Liver (tissue), 9 donors: Measurements from ENCODE around the gene CNST. TPM values are rescaled to one million over a fixed set of nuclear protein-coding genes. Genes with fewer than 3 reads are reported as not detected.

Experiments
- DNase-seq: peaks from one replicate; pipeline ENCODE4 v3.0.0-alpha.2; 2017; ENCODE audit warnings: low spot score
- H3K27ac ChIP-seq, 2 donors: one replicate each; pipeline ENCODE4 v1.7.0; 2013; ENCODE audit warnings: inconsistent platforms in 2 of 2, low read length in 2 of 2, control low read depth in 1 of 2, low read depth in 1 of 2, mild to moderate bottlenecking in 1 of 2
- H3K27me3 ChIP-seq, 4 donors: one replicate each; pipeline versions ENCODE4 v1.6.1 to v1.7.0; 2013; ENCODE audit warnings: low read length in 3 of 4, inconsistent platforms in 1 of 4, mild to moderate bottlenecking in 1 of 4, moderate library complexity in 1 of 4; ENCODE audit not compliant: control insufficient read depth in 4 of 4, insufficient read depth in 4 of 4
- H3K36me3 ChIP-seq, 4 donors: one replicate each; pipeline versions ENCODE4 v1.6.1 to v1.7.0; 2013; ENCODE audit warnings: low read length in 3 of 4, mild to moderate bottlenecking in 3 of 4, low read depth in 1 of 4, moderate library complexity in 1 of 4; ENCODE audit not compliant: control insufficient read depth in 4 of 4, insufficient read depth in 3 of 4
- H3K4me1 ChIP-seq, 4 donors: one replicate each; pipeline versions ENCODE4 v1.6.1 to v1.7.0; 2013; ENCODE audit warnings: low read length in 3 of 4, mild to moderate bottlenecking in 3 of 4, moderate library complexity in 1 of 4; ENCODE audit not compliant: control insufficient read depth in 4 of 4, insufficient read depth in 4 of 4
- H3K4me3 ChIP-seq, 3 donors: one replicate each; pipeline versions ENCODE4 v1.6.1 to v1.7.0; 2013; ENCODE audit warnings: low read length in 3 of 3, control low read depth in 1 of 3, low read depth in 1 of 3, mild to moderate bottlenecking in 1 of 3
- H3K9ac ChIP-seq, 2 donors: one replicate each; pipeline ENCODE4 v1.7.0; 2013; ENCODE audit warnings: low read length in 2 of 2, mild to moderate bottlenecking in 2 of 2, moderate library complexity in 2 of 2, control low read depth in 1 of 2, low read depth in 1 of 2
- H3K9me3 ChIP-seq, 4 donors: one replicate each; pipeline versions ENCODE4 v1.6.1 to v1.7.0; 2013; ENCODE audit warnings: low read length in 3 of 4; ENCODE audit not compliant: control insufficient read depth in 4 of 4
- ATF3 ChIP-seq: IDR thresholded peaks from 2 replicates; pipeline ENCODE4 v1.6.1; 2016; ENCODE audit warnings: antibody characterized with exemption
- CTCF ChIP-seq: fragments of 150-350 bp; IDR thresholded peaks from 2 replicates; pipeline ENCODE4 v1.5.1; 2017; ENCODE audit warnings: improper control_type of control experiment, low read depth, low read length; ENCODE audit not compliant: missing input control
- EGR1 ChIP-seq, 2 donors: IDR thresholded peaks; 2 replicates each; pipeline ENCODE4 v1.6.1; 2016 to 2018; ENCODE audit warnings: antibody characterized with exemption in 2 of 2, low read depth in 2 of 2
- FOXA1 ChIP-seq: IDR thresholded peaks from 2 replicates; pipeline ENCODE4 v1.6.1; 2016; ENCODE audit warnings: antibody characterized with exemption
- FOXA2 ChIP-seq: IDR thresholded peaks from 2 replicates; pipeline ENCODE4 v1.6.1; 2016; ENCODE audit warnings: antibody characterized with exemption
- GABPA ChIP-seq, 2 donors: IDR thresholded peaks in 1 of 2; conservative IDR thresholded peaks in 1 of 2; 2 replicates each; pipeline ENCODE4 v1.6.1; 2016; ENCODE audit warnings: antibody characterized with exemption in 2 of 2, mild to moderate bottlenecking in 1 of 2, moderate library complexity in 1 of 2
- HNF4A ChIP-seq, 2 donors: conservative IDR thresholded peaks; 2 replicates each; pipeline ENCODE4 v1.6.1; 2016; ENCODE audit warnings: antibody characterized with exemption in 2 of 2, mild to moderate bottlenecking in 2 of 2
- HNF4G ChIP-seq: IDR thresholded peaks from 2 replicates; pipeline ENCODE4 v1.6.1; 2016; ENCODE audit warnings: antibody characterized with exemption
- JUND ChIP-seq, 2 donors: IDR thresholded peaks; 2 replicates each; pipeline ENCODE4 v1.6.1; 2016; ENCODE audit warnings: antibody characterized with exemption in 2 of 2
- MAX ChIP-seq: IDR thresholded peaks from 2 replicates; pipeline ENCODE4 v1.6.1; 2016; ENCODE audit warnings: antibody characterized with exemption
- NR2F2 ChIP-seq: IDR thresholded peaks from 2 replicates; pipeline ENCODE4 v1.6.1; 2016; ENCODE audit warnings: antibody characterized with exemption
- RAD21 ChIP-seq, 2 donors: IDR thresholded peaks; 2 replicates each; pipeline ENCODE4 v1.6.1; 2016; ENCODE audit warnings: antibody characterized with exemption in 2 of 2, mild to moderate bottlenecking in 2 of 2
- REST ChIP-seq: IDR thresholded peaks from 2 replicates; pipeline ENCODE4 v1.6.1; 2016; ENCODE audit warnings: antibody characterized with exemption, mild to moderate bottlenecking
- RXRA ChIP-seq, 2 donors: IDR thresholded peaks; 2 replicates each; pipeline ENCODE4 v1.6.1; 2017 to 2018; ENCODE audit warnings: antibody characterized with exemption in 2 of 2, mild to moderate bottlenecking in 1 of 2
- SP1 ChIP-seq: IDR thresholded peaks from 2 replicates; pipeline ENCODE4 v1.6.1; 2018; ENCODE audit warnings: antibody characterized with exemption, mild to moderate bottlenecking
- TAF1 ChIP-seq: conservative IDR thresholded peaks from 2 replicates; pipeline ENCODE4 v1.6.1; 2016; ENCODE audit warnings: antibody characterized with exemption, mild to moderate bottlenecking
- YY1 ChIP-seq: IDR thresholded peaks from 2 replicates; pipeline ENCODE4 v1.6.1; 2016; ENCODE audit warnings: antibody characterized with exemption, mild to moderate bottlenecking
- ZBTB33 ChIP-seq: IDR thresholded peaks from 2 replicates; pipeline ENCODE4 v1.6.1; 2016; ENCODE audit warnings: antibody characterized with exemption
- WGBS: extraction: QIAGEN DNeasy Blood & Tissue Kit; methylation state at CpG from one replicate; pipeline ENCODE4 v1.1.7; 2013; 5-methylcytosine and 5-hydroxymethylcytosine counted together
- polyA plus RNA-seq, 2 donors: library from polyadenylated mRNA; stranded (reverse) in 1 of 2; unstranded in 1 of 2; fragments of 200-250 nt in 1 of 2; fragments of >200 nt in 1 of 2; fragmentation: Nextera tagmentation in 1 of 2; extraction: Ambion mirVana in 1 of 2; gene quantifications; one replicate each; pipeline versions ENCODE4 v1.2.1 to v1.2.3, GENCODE V29; 2013 to 2015
- total RNA-seq, 2 donors: library from RNA; depleted of rRNA; stranded (reverse); fragments of >200 nt; gene quantifications; one replicate each; pipeline ENCODE4 v1.2.3, GENCODE V29; 2014
- donor health status: healthy.
- donor health status: healthy.
- donor health status: healthy.
- donor health status: healthy.
- donor health status: healthy.

CNST gene
- total and polyA plus RNA-seq, 4 donors, result 6.1 to 36.3 (median 12.1) TPM

GRCh38 chr1:246683521-246683920, 117.3 kb downstream of the CNST start:
- no peak for TF ChIP-seq NR2F2
- no peak for TF ChIP-seq ZBTB33
- TF ChIP-seq HNF4A (conservative IDR thresholded peaks at IDR 0.05), result no peak
- TF ChIP-seq RAD21 (IDR thresholded peaks at IDR 0.05), result no peak
- no peak for TF ChIP-seq YY1
- no peak for TF ChIP-seq CTCF
- no peak for TF ChIP-seq FOXA1
- no peak for TF ChIP-seq TAF1
- no peak for TF ChIP-seq MAX
- no peak for TF ChIP-seq REST
- TF ChIP-seq FOXA2, result no peak
- TF ChIP-seq JUND (IDR thresholded peaks at IDR 0.05), result no peak
- no peak for TF ChIP-seq RXRA (IDR thresholded peaks at IDR 0.05)
- no peak for TF ChIP-seq SP1
- TF ChIP-seq GABPA (IDR thresholded peaks at IDR 0.05 in 1 of 2, conservative IDR thresholded peaks at IDR 0.05 in 1 of 2), result no peak
- TF ChIP-seq ATF3, result no peak
- no peak for TF ChIP-seq EGR1 (IDR thresholded peaks at IDR 0.05; ENCODE audit: low read depth in 2 of 2)
- WGBS, result 96% methylated on average over 9 of the region's 9 CpGs
- Histone ChIP-seq H3K36me3 (no peaks in the 10 kb centered on the region), H3K9me3 (no peaks in the 10 kb centered on the region), H3K27ac (no peak overlapping the region), H3K27me3 (no peaks in the 10 kb centered on the region), H3K9ac (no peak overlapping the region), H3K4me1 (no peaks in the 10 kb centered on the region), H3K4me3 (no peak overlapping the region)
- no peak for DNase-seq

- no peak overlapping the region for H3K27ac ChIP-seq
- no peak overlapping the region for H3K9ac ChIP-seq
- H3K4me3 ChIP-seq, result no peak overlapping the region
- H3K9me3 ChIP-seq, result no peaks in the 10 kb centered on the region
- WGBS, result 84% methylated on average over 14 of the region's 14 CpGs
- DNase-seq, result no peak
- peaks cover 0 to 7% (median 5%) of the 10 kb centered on the region in 4 donors for H3K4me1 ChIP-seq
- H3K36me3 ChIP-seq, result no peaks in the 10 kb centered on the region
- H3K27me3 ChIP-seq, result no peaks in the 10 kb centered on the region
- TF ChIP-seq YY1 (no peak), RAD21 (IDR thresholded peaks at IDR 0.05) (no peak), TAF1 (no peak), JUND (IDR thresholded peaks at IDR 0.05) (no peak), HNF4G (no peak), FOXA1 (no peak), SP1 (no peak), GABPA (IDR thresholded peaks at IDR 0.05 in 1 of 2, conservative IDR thresholded peaks at IDR 0.05 in 1 of 2) (no peak), MAX (no peak), HNF4A (conservative IDR thresholded peaks at IDR 0.05) (no peak), ATF3 (no peak), RXRA (IDR thresholded peaks at IDR 0.05) (no peak), ZBTB33 (no peak), FOXA2 (no peak), EGR1 (IDR thresholded peaks at IDR 0.05; ENCODE audit: low read depth in 2 of 2) (no peak)
These were observed 120.7 kb downstream of the CNST start for GRCh38 chr1:246687002-246687401.
